Mesenteric fat pad (tissue), 1 donor: ENCODE data around the gene LRRC8A. TPM values are rescaled to one million over a fixed set of nuclear protein-coding genes. Genes with fewer than 3 reads are reported as not detected.

Experiments
- DNase-seq: peaks from one replicate; pipeline ENCODE4 v3.0.0-alpha.2; 2020; ENCODE audit warnings: low spot score
- total RNA-seq: library from RNA; stranded (reverse); fragmentation: NEBNext Ultra II Directional; extraction: Animal tissue kit (Norgen Biotek cat#: 25700); gene quantifications from one replicate; pipeline ENCODE4 v1.2.1, GENCODE V29; 2021
- donor health status: DM: yes; HTN: yes; CAD: no.

Gene LRRC8A
- total RNA-seq, 1 donor from 2014 or later, result 40.5 TPM

DNA sequence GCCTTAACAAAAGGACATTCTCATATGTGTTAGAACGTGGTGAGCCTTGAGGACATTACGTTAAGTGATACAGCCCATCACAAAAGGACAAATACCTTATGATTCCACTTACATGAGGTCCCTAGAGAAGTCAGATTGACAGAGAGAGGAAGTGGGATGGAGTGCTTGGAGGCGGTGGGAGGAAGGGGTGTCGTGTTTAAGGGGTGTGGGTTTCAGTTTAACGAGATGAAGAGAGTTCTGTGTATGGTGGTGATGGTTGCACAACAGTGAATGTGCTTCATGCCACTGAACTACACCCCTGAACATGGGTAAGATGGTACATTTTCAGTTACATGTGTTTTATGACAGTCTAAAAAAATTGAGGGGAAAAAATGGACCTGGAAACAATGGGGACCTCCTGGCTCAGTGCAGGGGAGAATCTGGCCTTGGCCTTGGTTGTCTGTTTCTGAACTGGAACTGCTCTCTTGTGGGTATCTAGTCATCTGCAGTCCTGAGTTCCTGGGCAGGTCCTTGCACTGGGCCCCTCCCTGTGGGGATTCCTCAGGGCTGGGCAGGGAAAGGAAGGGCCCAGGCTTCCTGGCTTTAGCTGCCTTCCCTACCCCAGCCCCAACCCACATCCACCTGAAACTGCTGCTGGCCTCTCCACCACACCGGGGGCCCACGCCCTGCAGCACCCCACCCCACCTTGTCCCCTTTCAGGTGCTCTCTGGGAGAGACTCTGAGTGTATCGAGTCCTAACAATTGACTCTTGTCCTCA, 17.8 kb downstream of the LRRC8A start:
- no peak for DNase-seq

- DNase-seq, result no peak
These were observed 19.4 kb downstream of the LRRC8A start for GRCh38 chr9:128901379-128901778.

DNA sequence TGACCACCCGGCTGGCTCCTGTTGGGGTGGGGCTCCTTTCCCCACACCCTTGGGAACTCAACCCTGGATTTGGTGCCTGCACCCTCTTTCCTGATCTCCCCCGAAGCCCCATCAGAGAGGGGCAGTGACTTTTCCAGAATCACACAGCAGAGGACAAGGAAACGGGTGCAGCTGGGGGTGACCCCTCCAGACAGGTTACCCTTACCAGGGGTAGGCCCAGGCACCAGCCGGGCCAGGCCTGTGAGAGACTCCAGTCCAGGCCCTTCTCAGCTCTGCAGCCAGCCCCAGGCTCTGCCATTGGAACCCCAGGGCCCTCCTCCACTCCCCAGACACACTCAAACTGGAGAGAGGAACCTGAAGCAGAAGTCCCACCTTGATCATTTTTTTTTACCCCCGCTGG, 19.9 kb downstream of the LRRC8A start:
- DNase-seq, result no peak

DNA sequence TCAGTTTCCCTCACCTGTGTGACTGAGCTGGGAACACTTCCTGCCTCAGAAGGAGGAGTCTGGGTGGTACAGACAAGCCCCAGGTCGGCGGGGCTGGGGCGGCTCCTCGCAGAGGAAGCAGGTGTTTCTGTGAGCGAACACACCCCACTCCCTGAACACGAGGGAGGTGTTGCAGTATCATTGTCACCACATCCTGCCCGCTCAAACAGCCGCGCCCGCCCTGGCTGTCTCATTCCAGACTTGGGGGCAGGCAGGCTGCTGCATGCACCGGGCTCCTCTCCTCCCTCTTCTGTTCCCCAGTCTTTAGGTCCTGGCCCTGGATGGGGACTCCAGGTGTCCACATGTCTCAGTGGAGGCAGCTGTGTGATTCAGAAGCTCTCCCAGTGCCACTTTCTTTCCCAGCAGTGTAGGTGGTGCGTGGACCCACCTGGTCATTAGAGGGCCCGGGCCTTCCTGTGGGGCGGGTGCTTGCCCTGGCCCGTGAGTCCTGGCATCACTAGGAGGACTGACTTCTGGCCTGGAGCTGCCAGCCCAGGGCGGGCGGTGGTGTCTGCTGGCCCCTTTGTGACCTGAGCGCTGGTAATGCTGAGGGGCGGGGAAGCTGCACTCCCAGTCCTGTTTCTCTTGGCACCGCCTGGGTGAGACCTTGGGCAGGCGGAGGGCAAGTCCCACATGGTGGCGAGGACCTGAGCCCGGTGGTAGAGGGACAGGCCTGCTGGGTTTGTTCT, 20.6 kb downstream of the LRRC8A start:
- no peak for DNase-seq

DNA sequence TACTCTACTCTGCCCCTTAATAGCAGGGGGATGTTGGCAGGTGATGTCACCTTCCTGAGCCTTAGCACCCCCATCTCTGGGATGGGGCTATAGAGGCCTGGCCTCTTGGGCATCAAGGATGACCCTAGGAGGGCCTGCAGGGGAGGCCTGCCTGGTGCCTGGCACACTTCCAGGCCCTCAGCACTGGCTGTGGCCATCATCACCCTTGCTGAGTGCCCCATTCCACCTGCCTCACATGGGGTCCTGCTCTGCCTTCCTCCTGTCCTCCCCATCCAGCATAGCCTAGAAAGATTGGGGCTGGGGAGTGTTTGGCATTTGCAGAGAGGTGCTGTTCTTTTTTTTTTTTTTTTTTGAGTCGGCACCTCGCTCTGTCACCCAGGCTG, 21.1 kb downstream of the LRRC8A start:
- DNase-seq, result no peak

GRCh38 chr9:128903871-128904620, 22.1 kb downstream of the LRRC8A start:
- DNase-seq, result no peak

DNA sequence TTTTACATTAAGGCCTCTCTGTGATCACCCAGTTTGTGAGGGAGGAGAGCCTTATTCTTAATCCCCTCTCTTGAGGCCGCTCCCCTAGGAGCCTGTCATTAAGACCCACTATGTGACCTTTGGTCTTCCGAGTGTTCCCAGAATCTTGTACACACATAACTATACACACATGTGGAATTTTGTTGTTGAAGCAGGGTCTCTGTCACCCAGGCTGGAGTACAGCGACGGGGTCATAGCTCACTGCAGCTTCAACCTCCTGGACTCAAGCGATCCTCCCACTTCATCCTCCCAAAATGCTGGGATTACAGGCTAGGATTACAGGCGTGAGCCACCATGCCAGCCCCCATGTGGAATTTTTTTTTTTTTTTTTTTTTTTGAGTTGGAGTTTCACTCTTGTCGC, 24.0 kb downstream of the LRRC8A start:
- DNase-seq, result no peak

- DNase-seq, result no peak
These were observed 24.8 kb downstream of the LRRC8A start for GRCh38 chr9:128906741-128907140.

DNA sequence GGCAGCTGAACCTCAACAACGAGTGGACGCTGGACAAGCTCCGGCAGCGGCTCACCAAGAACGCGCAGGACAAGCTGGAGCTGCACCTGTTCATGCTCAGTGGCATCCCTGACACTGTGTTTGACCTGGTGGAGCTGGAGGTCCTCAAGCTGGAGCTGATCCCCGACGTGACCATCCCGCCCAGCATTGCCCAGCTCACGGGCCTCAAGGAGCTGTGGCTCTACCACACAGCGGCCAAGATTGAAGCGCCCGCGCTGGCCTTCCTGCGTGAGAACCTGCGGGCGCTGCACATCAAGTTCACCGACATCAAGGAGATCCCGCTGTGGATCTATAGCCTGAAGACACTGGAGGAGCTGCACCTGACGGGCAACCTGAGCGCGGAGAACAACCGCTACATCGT, 26.4 kb downstream of the LRRC8A start:
- no peak for DNase-seq

GRCh38 chr9:128909859-128910258, 27.9 kb downstream of the LRRC8A start:
- DNase-seq, result no peak

- DNase-seq, result no peak
These were observed 29.0 kb downstream of the LRRC8A start for GRCh38 chr9:128910906-128911305.

DNA sequence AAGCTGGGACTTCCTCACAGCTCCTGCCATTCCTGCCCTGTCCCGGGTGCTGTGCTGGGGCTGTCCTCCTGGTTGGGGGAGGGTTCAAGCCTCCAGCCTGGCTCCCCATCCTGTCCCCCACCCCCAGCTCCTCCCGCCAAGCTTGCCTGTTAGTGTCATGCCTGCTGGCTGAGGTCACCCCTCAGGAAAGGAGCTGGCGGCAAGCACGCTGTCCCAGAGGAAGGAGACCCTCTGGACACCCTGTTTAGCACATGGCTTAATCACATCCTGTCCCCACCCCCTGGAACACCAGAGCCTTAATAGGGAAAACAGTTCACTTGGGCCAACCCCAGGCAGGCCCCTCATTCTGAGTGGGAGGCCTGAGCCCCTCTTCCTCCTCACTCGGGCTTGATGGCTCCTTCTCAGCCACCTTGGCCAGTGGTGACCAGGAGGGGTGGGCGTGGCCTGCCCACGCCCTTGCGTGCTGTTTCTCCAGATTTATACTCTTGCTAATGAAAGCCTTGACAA, 29.6 kb downstream of the LRRC8A start:
- DNase-seq, result no peak

- DNase-seq, result no peak
These were observed 30.4 kb downstream of the LRRC8A start for GRCh38 chr9:128912270-128912853.

- DNase-seq, result no peak
These were observed 31.3 kb downstream of the LRRC8A start for GRCh38 chr9:128913048-128913900.

- no peak for DNase-seq
These were observed 32.3 kb downstream of the LRRC8A start for GRCh38 chr9:128913995-128914772.

GRCh38 chr9:128916204-128916603, 34.3 kb downstream of the LRRC8A start:
- no peak for DNase-seq

GRCh38 chr9:128916745-128917144, 34.8 kb downstream of the LRRC8A start:
- DNase-seq, result no peak

DNA sequence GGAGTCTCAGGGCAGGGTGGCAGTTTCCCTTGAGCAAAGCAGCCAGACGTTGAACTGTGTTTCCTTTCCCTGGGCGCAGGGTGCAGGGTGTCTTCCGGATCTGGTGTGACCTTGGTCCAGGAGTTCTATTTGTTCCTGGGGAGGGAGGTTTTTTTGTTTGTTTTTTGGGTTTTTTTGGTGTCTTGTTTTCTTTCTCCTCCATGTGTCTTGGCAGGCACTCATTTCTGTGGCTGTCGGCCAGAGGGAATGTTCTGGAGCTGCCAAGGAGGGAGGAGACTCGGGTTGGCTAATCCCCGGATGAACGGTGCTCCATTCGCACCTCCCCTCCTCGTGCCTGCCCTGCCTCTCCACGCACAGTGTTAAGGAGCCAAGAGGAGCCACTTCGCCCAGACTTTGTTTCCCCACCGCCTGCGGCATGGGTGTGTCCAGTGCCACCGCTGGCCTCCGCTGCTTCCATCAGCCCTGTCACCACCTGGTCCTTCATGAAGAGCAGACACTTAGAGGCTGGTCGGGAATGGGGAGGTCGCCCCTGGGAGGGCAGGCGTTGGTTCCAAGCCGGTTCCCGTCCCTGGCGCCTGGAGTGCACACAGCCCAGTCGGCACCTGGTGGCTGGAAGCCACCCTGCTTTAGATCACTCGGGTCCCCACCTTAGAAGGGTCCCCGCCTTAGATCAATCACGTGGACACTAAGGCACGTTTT, 35.4 kb downstream of the LRRC8A start:
- no peak for DNase-seq

GRCh38 chr9:128918921-128919320, 37.0 kb downstream of the LRRC8A start:
- DNase-seq, result no peak
